H9 (cell line): ENCODE measurements around the gene TM6SF1. TPM values are rescaled to one million over a fixed set of nuclear protein-coding genes. Genes with fewer than 3 reads are reported as not detected.
A peak's percentile ranks its signal among the peaks of the same experiment; 100 is the strongest.

Source experiments
- DNase-seq: peaks from one replicate; pipeline ENCODE4 v3.0.0-alpha.2; 2017
- H2AFZ ChIP-seq: one replicate; pipeline ENCODE4 v1.6.1; 2013; ENCODE audit warnings: mild to moderate bottlenecking, low read length, control low read depth, moderate library complexity
- H2AK5ac ChIP-seq: 2 replicates; pipeline ENCODE4 v1.6.1; 2013; ENCODE audit warnings: low read length, control low read depth, mixed read lengths; ENCODE audit not compliant: insufficient read length
- H2BK120ac ChIP-seq: one replicate; pipeline ENCODE4 v1.6.1; 2013; ENCODE audit warnings: low read depth, mild to moderate bottlenecking, low read length, control low read depth, inconsistent platforms; ENCODE audit not compliant: poor library complexity, severe bottlenecking
- H2BK12ac ChIP-seq: 2 replicates; pipeline ENCODE4 v1.6.1; 2013; ENCODE audit warnings: low read length, control low read depth, mixed read lengths, low read depth; ENCODE audit not compliant: insufficient read length
- H2BK15ac ChIP-seq: 2 replicates; pipeline ENCODE4 v1.6.1; 2013; ENCODE audit warnings: low read depth, low read length, control low read depth
- H2BK20ac ChIP-seq: one replicate; pipeline ENCODE4 v1.6.1; 2013; ENCODE audit warnings: low read depth, mild to moderate bottlenecking, low read length, control low read depth, inconsistent platforms; ENCODE audit not compliant: poor library complexity, severe bottlenecking
- H2BK5ac ChIP-seq: 2 replicates; pipeline ENCODE4 v1.6.1; 2013; ENCODE audit warnings: low read length, control low read depth, mixed read lengths; ENCODE audit not compliant: insufficient read length
- H3K14ac ChIP-seq: 2 replicates; pipeline ENCODE4 v1.6.1; 2013; ENCODE audit warnings: low read length, control low read depth; ENCODE audit not compliant: insufficient read depth
- H3K18ac ChIP-seq: 2 replicates; pipeline ENCODE4 v1.6.1; 2013; ENCODE audit warnings: low read depth, mild to moderate bottlenecking, mixed read lengths, low read length, control low read depth; ENCODE audit not compliant: insufficient read length
- H3K23ac ChIP-seq: 2 replicates; pipeline ENCODE4 v1.6.1; 2013; ENCODE audit warnings: low read length, control low read depth, mixed read lengths, low read depth; ENCODE audit not compliant: insufficient read length
- H3K23me2 ChIP-seq: 2 replicates; pipeline ENCODE4 v1.6.1; 2013; ENCODE audit warnings: low read depth, mild to moderate bottlenecking, mixed read lengths, low read length, control low read depth; ENCODE audit not compliant: insufficient read length, poor library complexity, severe bottlenecking
- H3K27ac ChIP-seq: 2 replicates; pipeline ENCODE4 v1.5.1; 2013; ENCODE audit warnings: low read length, control low read depth, mixed read lengths, low read depth; ENCODE audit not compliant: insufficient read length
- H3K27me3 ChIP-seq: 2 replicates; pipeline ENCODE4 v1.6.1; 2013; ENCODE audit warnings: low read length, control low read depth, inconsistent platforms; ENCODE audit not compliant: insufficient read depth
- H3K4ac ChIP-seq: 2 replicates; pipeline ENCODE4 v1.6.1; 2013; ENCODE audit warnings: low read depth, mild to moderate bottlenecking, control low read depth, inconsistent platforms, low read length, moderate library complexity
- H3K4me1 ChIP-seq: 2 replicates; pipeline ENCODE4 v1.6.1; 2013; ENCODE audit warnings: low read length, control low read depth, inconsistent platforms; ENCODE audit not compliant: insufficient read depth
- H3K4me2 ChIP-seq: 2 replicates; pipeline ENCODE4 v1.6.1; 2013; ENCODE audit warnings: low read length, control low read depth, mixed read lengths; ENCODE audit not compliant: insufficient read length, insufficient read depth
- H3K56ac ChIP-seq: 2 replicates; pipeline ENCODE4 v1.6.1; 2013; ENCODE audit warnings: low read depth, mild to moderate bottlenecking, mixed read lengths, low read length, control low read depth; ENCODE audit not compliant: insufficient read length
- H3K79me1 ChIP-seq: 2 replicates; pipeline ENCODE4 v1.6.1; 2013; ENCODE audit warnings: low read depth, mild to moderate bottlenecking, moderate library complexity, low read length, control low read depth, inconsistent platforms; ENCODE audit not compliant: insufficient read depth, poor library complexity, severe bottlenecking
- H3K79me2 ChIP-seq: 2 replicates; pipeline ENCODE4 v1.6.1; 2013; ENCODE audit warnings: low read length, control low read depth, inconsistent platforms; ENCODE audit not compliant: insufficient read depth
- H3K9ac ChIP-seq: 2 replicates; pipeline ENCODE4 v1.6.1; 2013; ENCODE audit warnings: low read length, control low read depth, mixed read lengths; ENCODE audit not compliant: insufficient read length; ENCODE audit errors: extremely low read depth
- H3K9me3 ChIP-seq: one replicate; pipeline ENCODE4 v1.6.1; 2013; ENCODE audit warnings: low read depth, low read length, inconsistent platforms; ENCODE audit not compliant: control insufficient read depth
- H3T11ph ChIP-seq: one replicate; pipeline ENCODE4 v1.6.1; 2013; ENCODE audit warnings: mild to moderate bottlenecking, low read length, control low read depth, inconsistent platforms
- H4K20me1 ChIP-seq: one replicate; pipeline ENCODE4 v1.6.1; 2013; ENCODE audit not compliant: control insufficient read depth, insufficient read length, insufficient read depth
- H4K5ac ChIP-seq: 2 replicates; pipeline ENCODE4 v1.6.1; 2013; ENCODE audit warnings: low read depth, mild to moderate bottlenecking, mixed read lengths, low read length, control low read depth; ENCODE audit not compliant: insufficient read length
- H4K8ac ChIP-seq: replicated peaks from 2 replicates; pipeline ENCODE4 v1.6.1; 2013; ENCODE audit warnings: low read length, control low read depth, mixed read lengths, low read depth; ENCODE audit not compliant: insufficient read length
- H4K91ac ChIP-seq: 2 replicates; pipeline ENCODE4 v1.6.1; 2013; ENCODE audit warnings: low read depth, mild to moderate bottlenecking, moderate library complexity, mixed read lengths, low read length, control low read depth; ENCODE audit not compliant: insufficient read length
- H3K27ac Mint-ChIP-seq, 3 experiments: 2 replicates in 2 of 3; 3 replicates in 1 of 3; pipeline ENCODE4 v1.8.0; 2020 to 2021; ENCODE audit warnings: mixed read lengths in 3 of 3, mild to moderate bottlenecking in 1 of 3, moderate library complexity in 1 of 3
- H3K27me3 Mint-ChIP-seq: 2 replicates; pipeline ENCODE4 v1.8.0; 2021; ENCODE audit warnings: low read depth, mild to moderate bottlenecking, moderate library complexity, mixed read lengths
- H3K36me3 Mint-ChIP-seq, 3 experiments: 2 replicates in 2 of 3; 3 replicates in 1 of 3; pipeline ENCODE4 v1.8.0; 2020 to 2021; ENCODE audit warnings: low read depth in 3 of 3, mixed read lengths in 3 of 3; ENCODE audit not compliant: insufficient read depth in 1 of 3
- H3K4me1 Mint-ChIP-seq, 2 experiments: 2 replicates each; pipeline ENCODE4 v1.8.0; 2020; ENCODE audit warnings: mixed read lengths in 2 of 2
- H3K4me3 Mint-ChIP-seq, 2 experiments: 2 replicates in 1 of 2; 3 replicates in 1 of 2; pipeline ENCODE4 v1.8.0; 2020 to 2021; ENCODE audit warnings: mild to moderate bottlenecking in 2 of 2, mixed read lengths in 2 of 2, moderate library complexity in 1 of 2
- H3K9me3 Mint-ChIP-seq, 2 experiments: 2 replicates in 1 of 2; 3 replicates in 1 of 2; pipeline ENCODE4 v1.8.0; 2020; ENCODE audit warnings: mild to moderate bottlenecking in 2 of 2, mixed read lengths in 2 of 2, moderate library complexity in 1 of 2
- WGBS: extraction: QIAGEN DNeasy Blood & Tissue Kit; methylation state at CpG from one replicate; pipeline ENCODE4 v1.1.7; 2013; ENCODE audit warnings: missing lambda C conversion rate, low lambda C conversion rate, mixed read lengths; ENCODE audit not compliant: insufficient read length; ENCODE audit errors: extremely low coverage; 5-methylcytosine and 5-hydroxymethylcytosine counted together
- total RNA-seq: library from RNA; stranded (reverse); gene quantifications from 2 replicates; pipeline ENCODE4 v1.2.1, GENCODE V29; 2021
- TF ChIP-seq, protein P1 (sequence below): fragments of 200-600 bp; sonication (generic); conservative IDR thresholded peaks from 3 replicates; pipeline ENCODE4 v1.8.0; 2021; ENCODE audit warnings: antibody characterized with exemption, mild to moderate bottlenecking

The TM6SF1 gene
- total RNA-seq, 1 experiment from 2014 or later, result 0.96 TPM

DNA sequence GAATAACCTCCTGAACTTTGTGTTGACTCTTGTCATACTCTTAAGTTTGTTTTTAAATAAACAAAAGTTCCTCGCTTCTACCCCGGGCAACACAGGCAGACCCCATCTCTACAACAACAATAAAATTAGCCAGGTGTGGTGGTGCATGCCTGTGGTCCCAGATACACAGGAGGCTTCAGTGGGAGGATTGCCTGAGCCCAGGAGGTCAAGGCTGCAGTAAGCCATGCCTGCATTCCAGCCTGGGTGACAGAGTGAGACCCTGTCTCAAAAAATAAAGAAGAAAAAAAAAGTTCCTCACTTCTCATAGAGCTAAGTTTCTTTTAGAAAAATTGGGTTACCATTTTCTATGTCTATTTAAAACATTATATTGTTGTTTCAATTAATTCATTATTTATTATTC is 70.9 kb downstream of the TM6SF1 start:
- Histone ChIP-seq H4K20me1 (no peaks in the 10 kb centered on the region), H3K79me1 (peaks cover 4% of the 10 kb centered on the region), H3T11ph (no peak overlapping the region), H3K23me2 (no peaks in the 10 kb centered on the region), H2BK15ac (no peak overlapping the region), H3K14ac (no peak overlapping the region), H3K23ac (no peak overlapping the region), H3K79me2 (peaks cover 4% of the 10 kb centered on the region; the same call in 1 of the 2 replicates), H2BK5ac (no peak overlapping the region), H3K9me3 (no peaks in the 10 kb centered on the region), H3K9ac (no peak overlapping the region), H2BK20ac (no peak overlapping the region), H2BK120ac (no peak overlapping the region), H3K56ac (no peak overlapping the region), H3K27ac (no peak overlapping the region), H4K8ac (no peak overlapping the region), H2BK12ac (no peak overlapping the region), H4K5ac (no peak overlapping the region), H2AK5ac (no peak overlapping the region), H3K4me1 (no peaks in the 10 kb centered on the region), H3K4ac (no peak overlapping the region), H3K27me3 (no peaks in the 10 kb centered on the region), H2AFZ (no peak overlapping the region), H3K18ac (no peak overlapping the region), H4K91ac (no peak overlapping the region), H3K4me2 (no peak overlapping the region)
- Mint-ChIP-seq H3K9me3 (no peaks in the 10 kb centered on the region), H3K4me1 (peaks cover 7 to 20% of the 10 kb centered on the region in 2 experiments), H3K27ac (peak overlapping the region in 2 of 3 experiments; percentile 22 to 23; a peak in 2 of 7 replicates), H3K27me3 (no peaks in the 10 kb centered on the region), H3K4me3 (no peak overlapping the region), H3K36me3 (peaks cover 2 to 7% (median 6%) of the 10 kb centered on the region in 3 experiments; a peak in 1 of 7 replicates)
- no CpG with 5 or more reads among the region's 2 CpGs for WGBS
- TF ChIP-seq, protein P1, sequence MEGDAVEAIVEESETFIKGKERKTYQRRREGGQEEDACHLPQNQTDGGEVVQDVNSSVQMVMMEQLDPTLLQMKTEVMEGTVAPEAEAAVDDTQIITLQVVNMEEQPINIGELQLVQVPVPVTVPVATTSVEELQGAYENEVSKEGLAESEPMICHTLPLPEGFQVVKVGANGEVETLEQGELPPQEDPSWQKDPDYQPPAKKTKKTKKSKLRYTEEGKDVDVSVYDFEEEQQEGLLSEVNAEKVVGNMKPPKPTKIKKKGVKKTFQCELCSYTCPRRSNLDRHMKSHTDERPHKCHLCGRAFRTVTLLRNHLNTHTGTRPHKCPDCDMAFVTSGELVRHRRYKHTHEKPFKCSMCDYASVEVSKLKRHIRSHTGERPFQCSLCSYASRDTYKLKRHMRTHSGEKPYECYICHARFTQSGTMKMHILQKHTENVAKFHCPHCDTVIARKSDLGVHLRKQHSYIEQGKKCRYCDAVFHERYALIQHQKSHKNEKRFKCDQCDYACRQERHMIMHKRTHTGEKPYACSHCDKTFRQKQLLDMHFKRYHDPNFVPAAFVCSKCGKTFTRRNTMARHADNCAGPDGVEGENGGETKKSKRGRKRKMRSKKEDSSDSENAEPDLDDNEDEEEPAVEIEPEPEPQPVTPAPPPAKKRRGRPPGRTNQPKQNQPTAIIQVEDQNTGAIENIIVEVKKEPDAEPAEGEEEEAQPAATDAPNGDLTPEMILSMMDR, result no peak
- DNase-seq, result no peak
